HCT116 (cell line): ENCODE data around the gene SERTAD4. TPM values are rescaled to one million over a fixed set of nuclear protein-coding genes. Genes with fewer than 3 reads are reported as not detected.

Experiments used
- ATAC-seq: fragments of 200-7000 bp; cut with Tn5 transposase; 2 replicates; pipeline ENCODE4 v1.9.1; 2020; ENCODE audit warnings: mild to moderate bottlenecking, moderate library complexity
- BruUV-seq: library from RNA; stranded (reverse); fragments of 400-500 nt; replicated peaks from 2 replicates; lab custom pipeline; 2021; lab: Mats Ljungman, UMichigan
- CTCF ChIA-PET: fragments of 300-600 bp; sonication (Branson Sonifier 250); formaldehyde crosslinking; loops from one replicate; lab custom pipeline; 2021; ENCODE audit warnings: antibody characterized with exemption; lab: Charles Lee
- POLR2A ChIA-PET: fragments of 300-600, 350-600 bp; sonication (Branson Sonifier 250); formaldehyde crosslinking; loops from one replicate; lab custom pipeline; 2021; ENCODE audit warnings: antibody characterized with exemption; lab: Charles Lee
- RAD21 ChIA-PET, 2 experiments: fragments of 300-600 bp; sonication (Branson Sonifier 250); formaldehyde crosslinking; loops; one replicate each; lab custom pipeline; 2023; ENCODE audit warnings: low total read pairs in 2 of 2; ENCODE audit not compliant: uncharacterized antibody in 2 of 2, unreplicated experiment in 2 of 2, low non-redundant PET in 1 of 2; lab: Charles Lee
- DNase-seq: peaks from one replicate; pipeline ENCODE4 v3.0.0-alpha.2; 2010; ENCODE audit warnings: low read depth, low spot score
- H2AFZ ChIP-seq: fragments of 200-600 bp; shearing (Covaris generic), sonication (generic); 2 replicates; pipeline ENCODE4 v1.6.1; 2017; ENCODE audit warnings: low read depth, mixed run types, mixed read lengths, antibody characterized with exemption, low read length; ENCODE audit not compliant: poor library complexity, severe bottlenecking
- H3K27ac ChIP-seq: 2 replicates; pipeline ENCODE4 v1.5.1; 2012; ENCODE audit warnings: low read depth, low read length
- H3K27me3 ChIP-seq: fragments of 200-600 bp; sonication (generic); 2 replicates; pipeline ENCODE4 v1.6.1; 2016; ENCODE audit warnings: mixed run types, low read length, mixed read lengths; ENCODE audit not compliant: insufficient read depth
- H3K36me3 ChIP-seq, 2 experiments: fragments of 200-500 bp in 1 of 2; fragments of 200-600 bp in 1 of 2; sonication (Bioruptor generic) in 1 of 2; sonication (generic) in 1 of 2; 2 replicates each; pipeline versions ENCODE4 v1.5.1 to v1.6.1; 2014 to 2016; ENCODE audit warnings: low read length in 2 of 2, inconsistent platforms in 1 of 2, mixed read lengths in 1 of 2, mixed run types in 1 of 2; ENCODE audit not compliant: insufficient read depth in 2 of 2, control insufficient read depth in 1 of 2
- H3K4me1 ChIP-seq, 2 experiments: fragments of 200-600 bp in 1 of 2; sonication (generic) in 1 of 2; 2 replicates each; pipeline versions ENCODE4 v1.5.1 to v1.6.1; 2012 to 2017; ENCODE audit warnings: low read length in 2 of 2, inconsistent platforms in 1 of 2, mild to moderate bottlenecking in 1 of 2, mixed read lengths in 1 of 2, mixed run types in 1 of 2, moderate library complexity in 1 of 2; ENCODE audit not compliant: insufficient read depth in 2 of 2, control insufficient read depth in 1 of 2
- H3K4me2 ChIP-seq: fragments of 200-600 bp; sonication (generic); 2 replicates; pipeline ENCODE4 v1.6.1; 2017; ENCODE audit warnings: mixed run types, low read length, mixed read lengths
- H3K4me3 ChIP-seq, 2 experiments: fragments of 200-600 bp in 1 of 2; sonication (generic) in 1 of 2; replicated peaks in 1 of 2; 2 replicates each; pipeline ENCODE4 v1.5.1; 2011 to 2016; ENCODE audit warnings: low read length in 2 of 2, control low read depth in 1 of 2, low read depth in 1 of 2, mild to moderate bottlenecking in 1 of 2, mixed read lengths in 1 of 2, mixed run types in 1 of 2
- H3K79me2 ChIP-seq: fragments of 200-600 bp; sonication (generic); 2 replicates; pipeline ENCODE4 v1.6.1; 2017; ENCODE audit warnings: mild to moderate bottlenecking, mixed run types, low read length, moderate library complexity, mixed read lengths; ENCODE audit not compliant: insufficient read depth
- H3K9ac ChIP-seq: fragments of 200-600 bp; sonication (generic); 2 replicates; pipeline ENCODE4 v1.6.1; 2016; ENCODE audit warnings: low read length, mixed read lengths
- H3K9me2 ChIP-seq: fragments of 200-600 bp; sonication (generic), shearing (Covaris generic); 2 replicates; pipeline ENCODE4 v1.6.1; 2017; ENCODE audit warnings: mixed run types, mild to moderate bottlenecking, moderate library complexity; ENCODE audit not compliant: insufficient read depth
- H3K9me3 ChIP-seq, 2 experiments: fragments of 200-500 bp in 1 of 2; fragments of 200-600 bp in 1 of 2; sonication (Bioruptor generic) in 1 of 2; sonication (generic) in 1 of 2; 2 replicates each; pipeline ENCODE4 v1.6.1; 2014 to 2017; ENCODE audit warnings: low read length in 2 of 2, mixed read lengths in 2 of 2, inconsistent platforms in 1 of 2, low read depth in 1 of 2, mild to moderate bottlenecking in 1 of 2, mixed run types in 1 of 2, moderate library complexity in 1 of 2; ENCODE audit not compliant: control insufficient read depth in 1 of 2, insufficient read depth in 1 of 2
- H4K20me1 ChIP-seq: fragments of 200-600 bp; sonication (generic), shearing (Covaris generic); 2 replicates; pipeline ENCODE4 v1.6.1; 2017; ENCODE audit warnings: mixed run types, mild to moderate bottlenecking, moderate library complexity; ENCODE audit not compliant: insufficient read depth
- EGR1 ChIP-seq: IDR thresholded peaks from 2 replicates; pipeline ENCODE4 v1.6.1; 2012; ENCODE audit warnings: low read depth
- EZH2 ChIP-seq: fragments of 200-600 bp; sonication (generic); IDR thresholded peaks from 2 replicates; pipeline ENCODE4 v1.6.1; 2017; ENCODE audit warnings: antibody characterized with exemption, mixed run types
- FOSL1 ChIP-seq: IDR thresholded peaks from 2 replicates; pipeline ENCODE4 v1.6.1; 2012; ENCODE audit warnings: low read depth
- SRF ChIP-seq: IDR thresholded peaks from 2 replicates; pipeline ENCODE4 v1.6.1; 2012; ENCODE audit warnings: low read depth
- TCF7L2 ChIP-seq: IDR thresholded peaks from 2 replicates; pipeline ENCODE4 v1.7.0; 2011; ENCODE audit warnings: borderline replicate concordance, inconsistent platforms; ENCODE audit not compliant: insufficient read depth, insufficient read length; ENCODE audit errors: extremely low read depth
- YY1 ChIP-seq: IDR thresholded peaks from 2 replicates; pipeline ENCODE4 v1.6.1; 2011; ENCODE audit warnings: low read length, low read depth, moderate library complexity, mild to moderate bottlenecking; ENCODE audit not compliant: insufficient replicate concordance; ENCODE audit errors: extremely low read depth
- intact Hi-C: fragments of 100-400 bp; cut with micrococcal nuclease; formaldehyde crosslinking; loops from 2 replicates; pipeline ENCODE4 v1.10.0; 2022
- total RNA-seq: library from RNA; stranded (reverse); gene quantifications from one replicate; pipeline ENCODE4 v1.2.1, GENCODE V29; 2021; ENCODE audit not compliant: unreplicated experiment
- TF ChIP-seq, protein P1 (sequence below): IDR thresholded peaks from 2 replicates; pipeline ENCODE4 v1.6.1; 2012; ENCODE audit warnings: low read depth
- TF ChIP-seq, protein P2 (sequence below): IDR thresholded peaks from 2 replicates; pipeline ENCODE4 v1.6.1; 2012
- TF ChIP-seq, protein P3 (sequence below), 3 experiments: fragments of 200-600 bp in 1 of 3; sonication (generic) in 1 of 3; IDR thresholded peaks in 2 of 3; conservative IDR thresholded peaks in 1 of 3; 2 replicates each; pipeline ENCODE4 v1.5.1; 2012 to 2017; ENCODE audit warnings: low read depth in 2 of 3, low read length in 2 of 3, antibody characterized with exemption in 1 of 3, borderline replicate concordance in 1 of 3, control low read depth in 1 of 3, mild to moderate bottlenecking in 1 of 3, mixed read lengths in 1 of 3, mixed run types in 1 of 3, moderate library complexity in 1 of 3; ENCODE audit not compliant: insufficient read depth in 1 of 3

Gene SERTAD4
- total RNA-seq, 1 experiment from 2014 or later, result 0.07 TPM

DNA sequence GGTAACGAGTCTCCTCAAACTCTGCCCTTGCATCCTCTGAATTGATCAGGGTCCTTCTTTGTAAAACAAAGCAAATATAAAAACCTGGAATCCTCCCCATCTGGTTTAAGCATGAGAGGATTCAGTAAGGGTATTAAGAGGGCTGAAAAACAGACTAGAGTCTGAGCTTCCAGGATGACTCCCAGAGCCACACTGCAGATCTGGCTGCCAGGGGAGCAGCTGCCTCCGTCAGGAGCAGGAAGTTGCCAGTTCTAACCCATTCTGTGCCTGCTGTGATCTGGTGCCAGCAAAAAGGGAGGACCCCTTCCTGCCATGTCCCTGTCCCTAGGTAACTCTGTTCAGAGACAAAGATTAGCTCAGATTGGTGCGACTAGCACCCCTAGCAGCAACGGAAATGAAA, 27.5 kb downstream of the SERTAD4 start:
- no peak for DNase-seq
- ChIA-PET CTCF (no interaction called here), RAD21 (no interaction called here)
- Histone ChIP-seq H3K36me3 (no peaks in the 10 kb centered on the region), H3K27me3 (peaks cover 13% of the 10 kb centered on the region; the same call in 1 of the 2 replicates), H4K20me1 (no peaks in the 10 kb centered on the region), H3K4me2 (no peak overlapping the region), H2AFZ (no peak overlapping the region)
- TF ChIP-seq YY1, result no peak
- TF ChIP-seq EGR1, result no peak
- no peak for TF ChIP-seq TCF7L2
- TF ChIP-seq, all 23 proteins: peak for 0
- H3K4me3 ChIP-seq, result no peak overlapping the region
- H3K9ac ChIP-seq, result no peak overlapping the region
- H3K9me3 ChIP-seq, result no peaks in the 10 kb centered on the region
- peaks cover 3 to 6% of the 10 kb centered on the region in 2 experiments; a peak in 2 of 4 replicates for H3K4me1 ChIP-seq
- POLR2A ChIA-PET, result no interaction called here
- no peak overlapping the region for H3K27ac ChIP-seq
- H3K79me2 ChIP-seq, result no peaks in the 10 kb centered on the region
- no peaks in the 10 kb centered on the region for H3K9me2 ChIP-seq
- no peak for ATAC-seq
- no TSS peak for BruUV-seq
- intact Hi-C loops, result no loop called here

DNA sequence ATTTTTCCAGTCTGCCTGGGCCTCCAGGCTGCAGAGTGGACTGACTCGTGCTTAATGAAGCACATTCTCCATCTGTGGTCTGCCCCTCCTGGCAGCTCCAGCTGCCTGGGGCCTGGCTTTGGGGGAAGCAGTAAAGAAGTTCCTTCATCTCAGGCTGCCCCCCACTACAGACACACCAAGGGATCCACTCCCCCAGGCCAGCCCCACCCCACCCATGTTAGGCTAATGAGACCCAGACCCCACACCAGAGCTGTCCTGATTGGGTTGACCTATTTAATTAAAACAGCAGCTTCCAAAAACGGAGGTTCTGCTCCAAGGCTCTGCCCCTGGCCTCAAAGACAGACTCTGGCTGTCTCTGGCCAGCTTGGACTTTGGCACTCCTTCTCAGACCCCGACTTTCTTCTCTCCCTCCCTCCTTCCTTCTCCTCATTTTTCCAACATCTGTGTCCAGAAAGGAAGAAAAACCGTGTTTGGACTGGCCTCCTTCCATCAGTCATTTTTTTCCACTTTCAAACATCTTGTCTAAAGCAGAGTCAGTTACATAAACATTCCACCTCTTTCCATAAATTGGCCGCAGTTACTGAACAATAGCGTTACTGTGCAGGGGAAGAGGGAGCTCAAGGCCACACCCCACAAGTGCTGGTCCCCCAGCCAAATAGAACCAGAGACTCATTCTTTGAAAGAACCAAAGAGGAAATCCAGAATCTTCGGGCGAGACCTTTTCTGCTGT, 29.7 kb downstream of the SERTAD4 start:
- no peak overlapping the region for H3K4me3 ChIP-seq
- no peak overlapping the region for H2AFZ ChIP-seq
- TF ChIP-seq, protein P1, sequence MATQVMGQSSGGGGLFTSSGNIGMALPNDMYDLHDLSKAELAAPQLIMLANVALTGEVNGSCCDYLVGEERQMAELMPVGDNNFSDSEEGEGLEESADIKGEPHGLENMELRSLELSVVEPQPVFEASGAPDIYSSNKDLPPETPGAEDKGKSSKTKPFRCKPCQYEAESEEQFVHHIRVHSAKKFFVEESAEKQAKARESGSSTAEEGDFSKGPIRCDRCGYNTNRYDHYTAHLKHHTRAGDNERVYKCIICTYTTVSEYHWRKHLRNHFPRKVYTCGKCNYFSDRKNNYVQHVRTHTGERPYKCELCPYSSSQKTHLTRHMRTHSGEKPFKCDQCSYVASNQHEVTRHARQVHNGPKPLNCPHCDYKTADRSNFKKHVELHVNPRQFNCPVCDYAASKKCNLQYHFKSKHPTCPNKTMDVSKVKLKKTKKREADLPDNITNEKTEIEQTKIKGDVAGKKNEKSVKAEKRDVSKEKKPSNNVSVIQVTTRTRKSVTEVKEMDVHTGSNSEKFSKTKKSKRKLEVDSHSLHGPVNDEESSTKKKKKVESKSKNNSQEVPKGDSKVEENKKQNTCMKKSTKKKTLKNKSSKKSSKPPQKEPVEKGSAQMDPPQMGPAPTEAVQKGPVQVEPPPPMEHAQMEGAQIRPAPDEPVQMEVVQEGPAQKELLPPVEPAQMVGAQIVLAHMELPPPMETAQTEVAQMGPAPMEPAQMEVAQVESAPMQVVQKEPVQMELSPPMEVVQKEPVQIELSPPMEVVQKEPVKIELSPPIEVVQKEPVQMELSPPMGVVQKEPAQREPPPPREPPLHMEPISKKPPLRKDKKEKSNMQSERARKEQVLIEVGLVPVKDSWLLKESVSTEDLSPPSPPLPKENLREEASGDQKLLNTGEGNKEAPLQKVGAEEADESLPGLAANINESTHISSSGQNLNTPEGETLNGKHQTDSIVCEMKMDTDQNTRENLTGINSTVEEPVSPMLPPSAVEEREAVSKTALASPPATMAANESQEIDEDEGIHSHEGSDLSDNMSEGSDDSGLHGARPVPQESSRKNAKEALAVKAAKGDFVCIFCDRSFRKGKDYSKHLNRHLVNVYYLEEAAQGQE, result no peak
- TF ChIP-seq SRF (no peak), FOSL1 (no peak), EZH2 (no peak)
- TF ChIP-seq, protein P2, sequence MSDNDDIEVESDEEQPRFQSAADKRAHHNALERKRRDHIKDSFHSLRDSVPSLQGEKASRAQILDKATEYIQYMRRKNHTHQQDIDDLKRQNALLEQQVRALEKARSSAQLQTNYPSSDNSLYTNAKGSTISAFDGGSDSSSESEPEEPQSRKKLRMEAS, result no peak
- TF ChIP-seq, protein P3, sequence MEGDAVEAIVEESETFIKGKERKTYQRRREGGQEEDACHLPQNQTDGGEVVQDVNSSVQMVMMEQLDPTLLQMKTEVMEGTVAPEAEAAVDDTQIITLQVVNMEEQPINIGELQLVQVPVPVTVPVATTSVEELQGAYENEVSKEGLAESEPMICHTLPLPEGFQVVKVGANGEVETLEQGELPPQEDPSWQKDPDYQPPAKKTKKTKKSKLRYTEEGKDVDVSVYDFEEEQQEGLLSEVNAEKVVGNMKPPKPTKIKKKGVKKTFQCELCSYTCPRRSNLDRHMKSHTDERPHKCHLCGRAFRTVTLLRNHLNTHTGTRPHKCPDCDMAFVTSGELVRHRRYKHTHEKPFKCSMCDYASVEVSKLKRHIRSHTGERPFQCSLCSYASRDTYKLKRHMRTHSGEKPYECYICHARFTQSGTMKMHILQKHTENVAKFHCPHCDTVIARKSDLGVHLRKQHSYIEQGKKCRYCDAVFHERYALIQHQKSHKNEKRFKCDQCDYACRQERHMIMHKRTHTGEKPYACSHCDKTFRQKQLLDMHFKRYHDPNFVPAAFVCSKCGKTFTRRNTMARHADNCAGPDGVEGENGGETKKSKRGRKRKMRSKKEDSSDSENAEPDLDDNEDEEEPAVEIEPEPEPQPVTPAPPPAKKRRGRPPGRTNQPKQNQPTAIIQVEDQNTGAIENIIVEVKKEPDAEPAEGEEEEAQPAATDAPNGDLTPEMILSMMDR (IDR thresholded peaks at IDR 0.05 in 2 of 3, conservative IDR thresholded peaks at IDR 0.05 in 1 of 3; ENCODE audit: borderline replicate concordance in 1 of 3, insufficient read depth in 1 of 3, low read depth in 2 of 3, low read length in 2 of 3), result no peak
- ChIA-PET CTCF (no interaction called here), POLR2A (no interaction called here), RAD21 (no interaction called here)
- no peaks in the 10 kb centered on the region for H3K9me3 ChIP-seq
- H3K79me2 ChIP-seq, result no peaks in the 10 kb centered on the region
- DNase-seq (no peak), ATAC-seq (no peak)
- intact Hi-C loops, result no loop called here
- no TSS peak for BruUV-seq
- no peaks in the 10 kb centered on the region for H4K20me1 ChIP-seq
- peaks cover 2 to 6% of the 10 kb centered on the region in 2 experiments; a peak in 2 of 4 replicates for H3K4me1 ChIP-seq
- H3K4me2 ChIP-seq, result no peak overlapping the region
- H3K9me2 ChIP-seq, result no peaks in the 10 kb centered on the region
- no peaks in the 10 kb centered on the region for H3K36me3 ChIP-seq
- H3K27me3 ChIP-seq, result peaks cover 13% of the 10 kb centered on the region; the same call in 1 of the 2 replicates
- no peak overlapping the region for H3K27ac ChIP-seq
- H3K9ac ChIP-seq, result no peak overlapping the region
